ENCODE data around the gene ACAP2.
A peak's percentile ranks its signal among the peaks of the same experiment; 100 is the strongest.

ACAP2 gene

GRCh38 chr3:195241592-195242355, 201.0 kb downstream of the ACAP2 start:
- H2AFZ ChIP-seq (ENCODE audit: low read depth, low read length): no peak overlapping the region
- no peak overlapping the region for H3K4ac ChIP-seq (ENCODE audit: low read depth in 1 of 2, low read length in 2 of 2)
- H3K36me3 ChIP-seq (ENCODE audit: control insufficient read depth in 1 of 2, insufficient read depth in 2 of 2, low read depth in 1 of 2, low read length in 2 of 2): peaks cover 0 to 8% of the 10 kb centered on the region in 2 experiments
- no peak overlapping the region for H4K8ac ChIP-seq (ENCODE audit: low read length)
- no peak overlapping the region for H3K23ac ChIP-seq (ENCODE audit: low read length in 2 of 2)
- H3K27ac ChIP-seq (ENCODE audit: low read length, poor library complexity, severe bottlenecking): no peak overlapping the region
- H3K18ac ChIP-seq (ENCODE audit: low read depth in 1 of 2, low read length in 2 of 2): no peak overlapping the region
- no peak overlapping the region for H2BK15ac ChIP-seq (ENCODE audit: low read depth, poor library complexity, severe bottlenecking)
- no peak for DNase-seq
- H3K4me2 ChIP-seq (ENCODE audit: low read length, poor library complexity, severe bottlenecking): no peak overlapping the region
- H2BK120ac ChIP-seq (ENCODE audit: low read depth, low read length): no peak overlapping the region
- H3K9ac ChIP-seq (ENCODE audit: low read length): no peak overlapping the region
- WGBS: 92% methylated on average over 12 of the region's 12 CpGs
- H3K79me1 ChIP-seq (replicated peaks; ENCODE audit: low read length, poor library complexity, severe bottlenecking): peaks cover 39% of the 10 kb centered on the region
- peaks cover 8% of the 10 kb centered on the region for H3K4me1 ChIP-seq (ENCODE audit: control insufficient read depth, insufficient read depth, low read depth, low read length)
- H4K91ac ChIP-seq (ENCODE audit: low read length): no peak overlapping the region
- H2BK5ac ChIP-seq (ENCODE audit: low read depth, low read length, poor library complexity, severe bottlenecking): no peak overlapping the region
- H3K27me3 ChIP-seq (ENCODE audit: control insufficient read depth in 1 of 2, insufficient read depth in 1 of 2, low read length in 2 of 2): no peaks in the 10 kb centered on the region
- H3K4me3 ChIP-seq (ENCODE audit: insufficient read depth in 1 of 2, low read depth in 1 of 2, low read length in 2 of 2): no peak overlapping the region
- H3K9me3 ChIP-seq (ENCODE audit: control insufficient read depth, low read length): no peaks in the 10 kb centered on the region
- H3K14ac ChIP-seq (ENCODE audit: low read length in 2 of 2): no peak overlapping the region
- no peak overlapping the region for H2BK12ac ChIP-seq (ENCODE audit: low read length in 2 of 2)
- H2AK5ac ChIP-seq (ENCODE audit: low read length, severe bottlenecking): no peak overlapping the region

- Histone ChIP-seq H3K9me3 (ENCODE audit: control insufficient read depth, low read length) (no peaks in the 10 kb centered on the region), H3K4me1 (ENCODE audit: control insufficient read depth, insufficient read depth, low read depth, low read length) (peaks cover 8% of the 10 kb centered on the region), H3K23ac (ENCODE audit: low read length in 2 of 2) (no peak overlapping the region), H2BK5ac (ENCODE audit: low read depth, low read length, poor library complexity, severe bottlenecking) (no peak overlapping the region), H4K8ac (ENCODE audit: low read length) (no peak overlapping the region), H3K36me3 (ENCODE audit: control insufficient read depth in 1 of 2, insufficient read depth in 2 of 2, low read depth in 1 of 2, low read length in 2 of 2) (peaks cover 0 to 3% of the 10 kb centered on the region in 2 experiments), H4K91ac (ENCODE audit: low read length) (no peak overlapping the region), H3K79me1 (replicated peaks; ENCODE audit: low read length, poor library complexity, severe bottlenecking) (peaks cover 37% of the 10 kb centered on the region), H3K18ac (ENCODE audit: low read depth in 1 of 2, low read length in 2 of 2) (no peak overlapping the region), H2AK5ac (ENCODE audit: low read length, severe bottlenecking) (no peak overlapping the region), H3K27ac (ENCODE audit: low read length, poor library complexity, severe bottlenecking) (no peak overlapping the region), H2AFZ (ENCODE audit: low read depth, low read length) (no peak overlapping the region), H3K4ac (ENCODE audit: low read depth in 1 of 2, low read length in 2 of 2) (no peak overlapping the region), H2BK12ac (ENCODE audit: low read length in 2 of 2) (no peak overlapping the region), H2BK120ac (ENCODE audit: low read depth, low read length) (no peak overlapping the region), H3K14ac (ENCODE audit: low read length in 2 of 2) (no peak overlapping the region), H3K9ac (ENCODE audit: low read length) (no peak overlapping the region), H3K27me3 (ENCODE audit: control insufficient read depth in 1 of 2, insufficient read depth in 1 of 2, low read length in 2 of 2) (no peaks in the 10 kb centered on the region), H3K4me2 (ENCODE audit: low read length, poor library complexity, severe bottlenecking) (no peak overlapping the region), H3K4me3 (ENCODE audit: insufficient read depth in 1 of 2, low read depth in 1 of 2, low read length in 2 of 2) (no peak overlapping the region), H2BK15ac (ENCODE audit: low read depth, poor library complexity, severe bottlenecking) (no peak overlapping the region)
- WGBS: 86% methylated on average over 6 of the region's 6 CpGs
- no peak for DNase-seq
Observed at GRCh38 chr3:195240939-195241338, 201.9 kb downstream of the ACAP2 start.

GRCh38 chr3:195240171-195240701, 202.6 kb downstream of the ACAP2 start:
- DNase-seq: no peak
- Histone ChIP-seq H2BK120ac (ENCODE audit: low read depth, low read length) (no peak overlapping the region), H2AK5ac (ENCODE audit: low read length, severe bottlenecking) (no peak overlapping the region), H3K27me3 (ENCODE audit: control insufficient read depth in 1 of 2, insufficient read depth in 1 of 2, low read length in 2 of 2) (no peaks in the 10 kb centered on the region), H3K9ac (ENCODE audit: low read length) (no peak overlapping the region), H3K18ac (ENCODE audit: low read depth in 1 of 2, low read length in 2 of 2) (no peak overlapping the region), H2AFZ (ENCODE audit: low read depth, low read length) (no peak overlapping the region), H3K4me3 (ENCODE audit: insufficient read depth in 1 of 2, low read depth in 1 of 2, low read length in 2 of 2) (no peak overlapping the region), H4K8ac (ENCODE audit: low read length) (no peak overlapping the region), H3K27ac (ENCODE audit: low read length, poor library complexity, severe bottlenecking) (no peak overlapping the region), H2BK5ac (ENCODE audit: low read depth, low read length, poor library complexity, severe bottlenecking) (no peak overlapping the region), H3K79me1 (replicated peaks; ENCODE audit: low read length, poor library complexity, severe bottlenecking) (peaks cover 33% of the 10 kb centered on the region), H3K23ac (ENCODE audit: low read length in 2 of 2) (no peak overlapping the region), H3K4ac (ENCODE audit: low read depth in 1 of 2, low read length in 2 of 2) (no peak overlapping the region), H2BK15ac (ENCODE audit: low read depth, poor library complexity, severe bottlenecking) (no peak overlapping the region), H4K91ac (ENCODE audit: low read length) (no peak overlapping the region), H3K4me1 (ENCODE audit: control insufficient read depth, insufficient read depth, low read depth, low read length) (peaks cover 8% of the 10 kb centered on the region), H3K9me3 (ENCODE audit: control insufficient read depth, low read length) (peaks cover 4% of the 10 kb centered on the region), H3K4me2 (ENCODE audit: low read length, poor library complexity, severe bottlenecking) (no peak overlapping the region), H3K36me3 (ENCODE audit: control insufficient read depth in 1 of 2, insufficient read depth in 2 of 2, low read depth in 1 of 2, low read length in 2 of 2) (peaks cover 0 to 5% of the 10 kb centered on the region in 2 experiments), H2BK12ac (ENCODE audit: low read length in 2 of 2) (no peak overlapping the region), H3K14ac (ENCODE audit: low read length in 2 of 2) (no peak overlapping the region)
- WGBS: 95% methylated on average over 15 of the region's 15 CpGs

- no CpG with 5 or more reads among the region's 3 CpGs for WGBS
- Histone ChIP-seq H3K23ac (ENCODE audit: low read length in 2 of 2) (no peak overlapping the region), H2BK120ac (ENCODE audit: low read depth, low read length) (no peak overlapping the region), H3K4me2 (ENCODE audit: low read length, poor library complexity, severe bottlenecking) (no peak overlapping the region), H2BK15ac (ENCODE audit: low read depth, poor library complexity, severe bottlenecking) (no peak overlapping the region), H3K36me3 (ENCODE audit: control insufficient read depth in 1 of 2, insufficient read depth in 2 of 2, low read depth in 1 of 2, low read length in 2 of 2) (peaks cover 0 to 5% of the 10 kb centered on the region in 2 experiments), H3K14ac (ENCODE audit: low read length in 2 of 2) (no peak overlapping the region), H2BK12ac (ENCODE audit: low read length in 2 of 2) (no peak overlapping the region), H3K18ac (ENCODE audit: low read depth in 1 of 2, low read length in 2 of 2) (no peak overlapping the region), H2AK5ac (ENCODE audit: low read length, severe bottlenecking) (no peak overlapping the region), H2BK5ac (ENCODE audit: low read depth, low read length, poor library complexity, severe bottlenecking) (no peak overlapping the region), H3K27me3 (ENCODE audit: control insufficient read depth in 1 of 2, insufficient read depth in 1 of 2, low read length in 2 of 2) (no peaks in the 10 kb centered on the region), H4K91ac (ENCODE audit: low read length) (no peak overlapping the region), H3K4me3 (ENCODE audit: insufficient read depth in 1 of 2, low read depth in 1 of 2, low read length in 2 of 2) (no peak overlapping the region), H3K9me3 (ENCODE audit: control insufficient read depth, low read length) (peaks cover 5% of the 10 kb centered on the region), H3K79me1 (replicated peaks; ENCODE audit: low read length, poor library complexity, severe bottlenecking) (peaks cover 33% of the 10 kb centered on the region), H3K4me1 (ENCODE audit: control insufficient read depth, insufficient read depth, low read depth, low read length) (peaks cover 8% of the 10 kb centered on the region), H4K8ac (ENCODE audit: low read length) (no peak overlapping the region), H3K27ac (ENCODE audit: low read length, poor library complexity, severe bottlenecking) (no peak overlapping the region), H3K4ac (ENCODE audit: low read depth in 1 of 2, low read length in 2 of 2) (no peak overlapping the region), H3K9ac (ENCODE audit: low read length) (peak overlapping the region; percentile 34), H2AFZ (ENCODE audit: low read depth, low read length) (no peak overlapping the region)
- no peak for DNase-seq
Observed at GRCh38 chr3:195239121-195239520, 203.7 kb downstream of the ACAP2 start.

All from mesenchymal stem cell (in vitro differentiated cells and primary cell).